NCI-H2107 treated with DMSO at 0.1 percent for 48 hours (cell line): ENCODE results near the gene PSMD14.

Experiments used
- DNase-seq: peaks from one replicate; lab custom pipeline; 2025; ENCODE audit not compliant: unreplicated experiment; lab: John Stamatoyannopoulos, UW

The PSMD14 gene

GRCh38 chr2:161418275-161418714 is 110.1 kb downstream of the PSMD14 start:
- DNase-seq = no peak

- DNase-seq = no peak
Measured at GRCh38 chr2:161418715-161419637, 110.8 kb downstream of the PSMD14 start.

GRCh38 chr2:161419638-161420190 is 111.5 kb downstream of the PSMD14 start:
- DNase-seq = no peak

- DNase-seq = no peak
Measured at GRCh38 chr2:161420406-161421074, 112.3 kb downstream of the PSMD14 start.

GRCh38 chr2:161421686-161422085 is 113.5 kb downstream of the PSMD14 start:
- no peak for DNase-seq

- DNase-seq = no peak
Measured at GRCh38 chr2:161422816-161423403, 114.7 kb downstream of the PSMD14 start.

- DNase-seq = no peak
Measured at GRCh38 chr2:161423421-161424393, 115.5 kb downstream of the PSMD14 start.

- no peak for DNase-seq
Measured at GRCh38 chr2:161424394-161424769, 116.2 kb downstream of the PSMD14 start.

- no peak for DNase-seq
Measured at GRCh38 chr2:161424891-161425727, 116.9 kb downstream of the PSMD14 start.

- DNase-seq = no peak
Measured at GRCh38 chr2:161425728-161426454, 117.7 kb downstream of the PSMD14 start.

- DNase-seq = no peak
Measured at GRCh38 chr2:161426455-161426921, 118.3 kb downstream of the PSMD14 start.

GRCh38 chr2:161426922-161427663 is 118.9 kb downstream of the PSMD14 start:
- no peak for DNase-seq

GRCh38 chr2:161427664-161428587 is 119.7 kb downstream of the PSMD14 start:
- DNase-seq = no peak

- no peak for DNase-seq
Measured at GRCh38 chr2:161430386-161430785, 122.2 kb downstream of the PSMD14 start.

GRCh38 chr2:161432107-161432506 is 123.9 kb downstream of the PSMD14 start:
- DNase-seq = no peak

GRCh38 chr2:161434118-161434517 is 125.9 kb downstream of the PSMD14 start:
- no peak for DNase-seq

GRCh38 chr2:161436411-161436810 is 128.2 kb downstream of the PSMD14 start:
- no peak for DNase-seq
